HL-60 (cell line): ENCODE results near the gene JKAMP.

ENCODE experiments used
- DNase-seq, 2 experiments: peaks; one replicate each; pipeline ENCODE4 v3.0.0-alpha.2; 2010 to 2020; ENCODE audit warnings: low read depth in 1 of 2, low spot score in 1 of 2
- H3K27ac ChIP-seq: fragments of 250-450 bp; sonication (Bioruptor Pico); replicated peaks from 2 replicates; pipeline ENCODE4 v1.5.1; 2020; ENCODE audit warnings: mild to moderate bottlenecking, moderate library complexity
- H3K27me3 ChIP-seq: fragments of 250-450 bp; sonication (Bioruptor Pico); 2 replicates; pipeline ENCODE4 v1.5.1; 2021; ENCODE audit warnings: mild to moderate bottlenecking, moderate library complexity; ENCODE audit not compliant: insufficient read depth, poor library complexity, severe bottlenecking
- H3K4me3 ChIP-seq: replicated peaks from 2 replicates; pipeline ENCODE4 v1.5.1; 2011; ENCODE audit warnings: mild to moderate bottlenecking, control low read depth, low read length; ENCODE audit not compliant: insufficient read depth
- CTCF ChIP-seq: IDR thresholded peaks from one replicate; pipeline ENCODE4 v1.5.1; 2011; ENCODE audit warnings: low read length, control low read depth, inconsistent platforms; ENCODE audit not compliant: insufficient read depth
- GABPA ChIP-seq: IDR thresholded peaks from 2 replicates; pipeline ENCODE4 v1.6.1; 2012; ENCODE audit warnings: low read depth
- POLR2AphosphoS5 ChIP-seq: IDR thresholded peaks from 2 replicates; pipeline ENCODE4 v1.6.1; 2012; ENCODE audit warnings: low read depth
- REST ChIP-seq: IDR thresholded peaks from 2 replicates; pipeline ENCODE4 v1.6.1; 2012; ENCODE audit warnings: low read depth; ENCODE audit not compliant: insufficient replicate concordance
- SPI1 ChIP-seq: IDR thresholded peaks from 2 replicates; pipeline ENCODE4 v1.6.1; 2012; ENCODE audit warnings: low read depth, mild to moderate bottlenecking, borderline replicate concordance
- long read RNA-seq: library from polyadenylated mRNA; unstranded; transcript quantifications from one replicate; pipeline ENCODE4 v2.0.0, GENCODE V29; 2020

The JKAMP gene
- long read RNA-seq, transcript JKAMP-203 (7 exons, 1,636 nt) = minor isoform, 29 of 200 reads
- long read RNA-seq, transcript JKAMP-201 (7 exons, 1,726 nt) = major isoform, 134 of 200 reads
- long read RNA-seq, partial matches to known transcripts = 1 of 200 reads
- long read RNA-seq, other reads (novel, unspliced or antisense) = 23 of 200 reads

GRCh38 chr14:59483819-59484638 is at the start of gene JKAMP, which contains the start of gene L3HYPDH:
Gene JKAMP, plus strand, starts transcription at chr14:59484517. Its CDS starts 73 bp downstream, at chr14:59484590.
Gene L3HYPDH, minus strand, starts transcription at chr14:59484408. Its CDS starts 92 bp downstream, at chr14:59484316.
- DNase-seq = peak; percentile 84 to 97
- TF ChIP-seq CTCF = peak; percentile 51
- peak; percentile 94 for TF ChIP-seq POLR2AphosphoS5
- peak; percentile 72; the same call in 1 of the 2 replicates for TF ChIP-seq SPI1
- no peak for TF ChIP-seq GABPA
- TF ChIP-seq REST = peak; percentile 75
- Histone ChIP-seq H3K4me3 (peak within 1 kb of the TSS; percentile 73), H3K27me3 (no peaks in the 10 kb centered on the region), H3K27ac (peak within 1 kb of the TSS; percentile 95)

GRCh38 chr14:59435101-59435500 is 49.2 kb upstream of the JKAMP start:
- Histone ChIP-seq H3K27ac (no peak overlapping the region), H3K27me3 (no peaks in the 10 kb centered on the region), H3K4me3 (no peak overlapping the region)
- TF ChIP-seq GABPA = no peak
- no peak for TF ChIP-seq SPI1
- no peak for TF ChIP-seq REST
- TF ChIP-seq POLR2AphosphoS5 = no peak
- TF ChIP-seq CTCF = no peak
- no peak for DNase-seq

GRCh38 chr14:59435987-59436386 is 48.3 kb upstream of the JKAMP start:
- H3K27me3 ChIP-seq = no peaks in the 10 kb centered on the region
- TF ChIP-seq GABPA = no peak
- no peak for TF ChIP-seq REST
- peak; percentile 91 for TF ChIP-seq SPI1
- H3K27ac ChIP-seq = no peak overlapping the region
- peak in 1 of 2 experiments; percentile 55 for DNase-seq
- no peak overlapping the region for H3K4me3 ChIP-seq
